ENCODE results near the gene PKN2.

The PKN2 gene

GRCh38 chr1:88773540-88774150, 89.6 kb downstream of the PKN2 start (continued):
- peak; percentile 47; the same call in 1 of the 2 replicates for TF ChIP-seq GLIS1 (tag by site-specific recombination; IDR thresholded peaks at IDR 0.05)
- TF ChIP-seq OSR2 (tag by site-specific recombination; IDR thresholded peaks at IDR 0.05) = peak; percentile 36
- no peak for TF ChIP-seq ZNF830 (tag by site-specific recombination; IDR thresholded peaks at IDR 0.05; ENCODE audit: low read depth)
- no peak for TF ChIP-seq ZNF785 (tag by site-specific recombination; IDR thresholded peaks at IDR 0.05)
- TF ChIP-seq ZNF280C (tag by site-specific recombination; IDR thresholded peaks at IDR 0.05) = no peak
- no peak for TF ChIP-seq ZNF626 (tag by site-specific recombination; IDR thresholded peaks at IDR 0.05)

GRCh38 chr1:88774151-88774556, 90.1 kb downstream of the PKN2 start:
- POLR2A ChIA-PET = interaction anchor here (1.0 kb wide), 1 partner anchor 90 kb away, joined by 4 read pairs; the partner anchor contains the start of gene PKN2
- CTCF ChIA-PET = interaction anchor here (0.7 kb wide), 1 partner anchor 123 kb away, joined by 3 read pairs; no protein-coding TSS in a partner anchor
- H3K4me3 ChIP-seq (ENCODE audit: low read depth, low read length) = no peak overlapping the region
- H3K9me3 ChIP-seq (ENCODE audit: control insufficient read depth, insufficient read depth, low read depth, low read length) = no peaks in the 10 kb centered on the region
- H3K36me3 ChIP-seq (ENCODE audit: control insufficient read depth in 2 of 2, insufficient read depth in 1 of 2, low read length in 2 of 2) = peaks cover 8 to 54% of the 10 kb centered on the region in 2 experiments; a peak in 2 of 3 replicates
- TF ChIP-seq ZNF501 (tag by site-specific recombination; IDR thresholded peaks at IDR 0.05) (no peak), HIC1 (tag by site-specific recombination; IDR thresholded peaks at IDR 0.05) (no peak), ZNF16 (tag by site-specific recombination; IDR thresholded peaks at IDR 0.05; ENCODE audit: low read depth) (no peak)
- no peak overlapping the region for H3K27ac ChIP-seq (ENCODE audit: extremely low read depth, low read depth, low read length)
- H3K4me1 ChIP-seq (ENCODE audit: control insufficient read depth, insufficient read depth, low read length) = no peaks in the 10 kb centered on the region

- TF ChIP-seq ZNF366 (tag by site-specific recombination; conservative IDR thresholded peaks at IDR 0.05) (no peak), PRDM2 (tag by site-specific recombination; IDR thresholded peaks at IDR 0.05; ENCODE audit: borderline replicate concordance) (no peak), KLF9 (tag by site-specific recombination; IDR thresholded peaks at IDR 0.05; ENCODE audit: low read depth) (no peak), ZNF391 (tag by site-specific recombination; IDR thresholded peaks at IDR 0.05; ENCODE audit: borderline replicate concordance, low read depth) (no peak), ZFP3 (tag by site-specific recombination; IDR thresholded peaks at IDR 0.05; ENCODE audit: low read depth) (no peak), ZNF501 (tag by site-specific recombination; IDR thresholded peaks at IDR 0.05) (no peak), ZNF660 (tag by site-specific recombination; IDR thresholded peaks at IDR 0.05) (no peak), GFI1B (tag by site-specific recombination; IDR thresholded peaks at IDR 0.05) (no peak), ZNF548 (tag by site-specific recombination; IDR thresholded peaks at IDR 0.05) (no peak), ELK4 (IDR thresholded peaks at IDR 0.05; ENCODE audit: borderline replicate concordance, low read depth, low read length) (no peak), KLF1 (tag by site-specific recombination; IDR thresholded peaks at IDR 0.05) (no peak), ZFP69B (tag by site-specific recombination; IDR thresholded peaks at IDR 0.05) (no peak)
- Histone ChIP-seq H3K4me1 (ENCODE audit: control insufficient read depth, insufficient read depth, low read length) (no peaks in the 10 kb centered on the region), H3K36me3 (ENCODE audit: control insufficient read depth in 2 of 2, insufficient read depth in 1 of 2, low read length in 2 of 2) (peaks cover 7 to 42% of the 10 kb centered on the region in 2 experiments), H3K9me3 (ENCODE audit: control insufficient read depth, insufficient read depth, low read depth, low read length) (no peaks in the 10 kb centered on the region), H3K4me3 (ENCODE audit: low read depth, low read length) (no peak overlapping the region), H3K27ac (ENCODE audit: extremely low read depth, low read depth, low read length) (no peak overlapping the region)
- ChIA-PET CTCF (no interaction called here), POLR2A (no interaction called here)
These were observed 93.6 kb downstream of the PKN2 start for GRCh38 chr1:88777604-88778149.

Measured in HEK293 (cell line).